ENCODE results near the gene ABHD10. TPM values are rescaled to one million over a fixed set of nuclear protein-coding genes. Genes with fewer than 3 reads are reported as not detected.

ABHD10 gene
- total RNA-seq, 6 experiments from 2014 or later, result 16.7 to 25.2 (median 20.8) TPM

GRCh38 chr3:111947231-111947630, 31.6 kb upstream of the ABHD10 start:
- intact Hi-C loops (cut with DNase I), result no loop called here
- ATAC-seq (no peak), DNase-seq (no peak)
- WGBS (ENCODE audit: insufficient coverage, low coverage, low lambda C conversion rate, missing lambda C conversion rate), result 70% methylated on average over 1 of the region's 1 CpG
- TF ChIP-seq, protein P1, sequence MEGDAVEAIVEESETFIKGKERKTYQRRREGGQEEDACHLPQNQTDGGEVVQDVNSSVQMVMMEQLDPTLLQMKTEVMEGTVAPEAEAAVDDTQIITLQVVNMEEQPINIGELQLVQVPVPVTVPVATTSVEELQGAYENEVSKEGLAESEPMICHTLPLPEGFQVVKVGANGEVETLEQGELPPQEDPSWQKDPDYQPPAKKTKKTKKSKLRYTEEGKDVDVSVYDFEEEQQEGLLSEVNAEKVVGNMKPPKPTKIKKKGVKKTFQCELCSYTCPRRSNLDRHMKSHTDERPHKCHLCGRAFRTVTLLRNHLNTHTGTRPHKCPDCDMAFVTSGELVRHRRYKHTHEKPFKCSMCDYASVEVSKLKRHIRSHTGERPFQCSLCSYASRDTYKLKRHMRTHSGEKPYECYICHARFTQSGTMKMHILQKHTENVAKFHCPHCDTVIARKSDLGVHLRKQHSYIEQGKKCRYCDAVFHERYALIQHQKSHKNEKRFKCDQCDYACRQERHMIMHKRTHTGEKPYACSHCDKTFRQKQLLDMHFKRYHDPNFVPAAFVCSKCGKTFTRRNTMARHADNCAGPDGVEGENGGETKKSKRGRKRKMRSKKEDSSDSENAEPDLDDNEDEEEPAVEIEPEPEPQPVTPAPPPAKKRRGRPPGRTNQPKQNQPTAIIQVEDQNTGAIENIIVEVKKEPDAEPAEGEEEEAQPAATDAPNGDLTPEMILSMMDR (IDR thresholded peaks at IDR 0.05), result no peak
- TF ChIP-seq POLR2A (IDR thresholded peaks at IDR 0.05), result no peak
- Histone ChIP-seq H3K4me1 (no peaks in the 10 kb centered on the region), H3K36me3 (peaks cover 0 to 26% (median 2%) of the 10 kb centered on the region in 4 donors), H3K4me3 (no peak overlapping the region), H3K9me3 (no peaks in the 10 kb centered on the region), H3K27me3 (no peaks in the 10 kb centered on the region), H3K27ac (no peak overlapping the region)

DNA sequence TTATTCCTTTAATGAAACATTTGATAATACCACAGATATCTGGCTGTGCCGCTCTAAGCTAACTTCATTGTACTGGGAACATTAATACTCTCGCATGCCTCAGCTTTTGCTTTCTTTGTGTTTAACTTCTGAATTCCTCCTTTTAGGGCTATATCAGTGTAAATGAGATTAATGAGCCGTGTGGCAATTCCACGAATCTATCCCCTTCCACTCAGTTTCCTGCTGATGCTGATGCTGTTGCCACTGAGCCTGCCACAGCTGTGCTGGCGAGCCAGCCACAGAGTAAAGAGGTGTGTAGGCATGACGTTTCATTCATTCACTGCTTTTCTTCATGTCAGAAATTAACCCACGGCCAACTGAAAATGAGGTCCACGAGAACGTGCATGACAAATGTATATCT, 30.0 kb upstream of the ABHD10 start:
- intact Hi-C loops (cut with DNase I), result no loop called here
- ATAC-seq (no peak), DNase-seq (no peak)
- Histone ChIP-seq H3K27ac (no peak overlapping the region), H3K4me3 (no peak overlapping the region), H3K4me1 (no peaks in the 10 kb centered on the region), H3K27me3 (no peaks in the 10 kb centered on the region), H3K9me3 (no peaks in the 10 kb centered on the region), H3K36me3 (peaks cover 0 to 26% (median 7%) of the 10 kb centered on the region in 4 donors)
- 87% methylated on average over 9 of the region's 9 CpGs for WGBS (ENCODE audit: insufficient coverage, low coverage, low lambda C conversion rate, missing lambda C conversion rate)
- TF ChIP-seq, protein P1 (IDR thresholded peaks at IDR 0.05), result no peak
- TF ChIP-seq POLR2A (IDR thresholded peaks at IDR 0.05), result no peak

DNA sequence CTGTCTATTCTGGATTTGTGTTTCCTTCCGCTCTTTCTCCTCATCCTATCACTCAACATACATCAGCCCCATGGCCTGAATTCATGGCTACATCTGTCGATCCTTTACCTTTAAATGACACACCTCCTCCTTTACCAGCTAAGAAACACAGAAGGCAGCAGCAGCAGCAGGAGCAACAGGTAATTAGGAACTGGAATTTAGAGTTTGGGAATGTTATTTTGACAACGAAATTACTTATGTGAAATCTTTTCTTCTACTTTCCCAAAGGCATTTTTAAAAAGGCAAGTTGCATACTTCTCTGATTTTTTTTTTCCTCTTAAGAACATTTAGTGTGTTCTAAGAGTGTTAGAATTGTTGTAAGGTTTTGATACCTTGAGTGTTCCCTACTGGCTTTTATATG, 29.1 kb upstream of the ABHD10 start:
- WGBS (ENCODE audit: insufficient coverage, low coverage, low lambda C conversion rate, missing lambda C conversion rate), result 92% methylated on average over 3 of the region's 3 CpGs
- no peak for TF ChIP-seq POLR2A (IDR thresholded peaks at IDR 0.05)
- TF ChIP-seq, protein P1 (IDR thresholded peaks at IDR 0.05), result no peak
- intact Hi-C loops (cut with DNase I), result no loop called here
- DNase-seq (no peak), ATAC-seq (no peak)
- H3K27ac ChIP-seq, result no peak overlapping the region
- H3K9me3 ChIP-seq, result no peaks in the 10 kb centered on the region
- no peak overlapping the region for H3K4me3 ChIP-seq
- H3K27me3 ChIP-seq, result no peaks in the 10 kb centered on the region
- peaks cover 0 to 29% (median 7%) of the 10 kb centered on the region in 4 donors for H3K36me3 ChIP-seq
- no peaks in the 10 kb centered on the region for H3K4me1 ChIP-seq

GRCh38 chr3:111951032-111951431, 27.8 kb upstream of the ABHD10 start:
- 79% methylated on average over 2 of the region's 2 CpGs for WGBS (ENCODE audit: insufficient coverage, low coverage, low lambda C conversion rate, missing lambda C conversion rate)
- Histone ChIP-seq H3K4me1 (no peaks in the 10 kb centered on the region), H3K27ac (no peak overlapping the region), H3K27me3 (no peaks in the 10 kb centered on the region), H3K9me3 (no peaks in the 10 kb centered on the region), H3K4me3 (no peak overlapping the region), H3K36me3 (peaks cover 0 to 23% (median 4%) of the 10 kb centered on the region in 4 donors)
- TF ChIP-seq, protein P1 (IDR thresholded peaks at IDR 0.05), result no peak
- TF ChIP-seq POLR2A (IDR thresholded peaks at IDR 0.05), result no peak
- DNase-seq (no peak), ATAC-seq (no peak)
- intact Hi-C loops (cut with DNase I), result no loop called here

GRCh38 chr3:111952086-111952485, 26.7 kb upstream of the ABHD10 start:
- Histone ChIP-seq H3K36me3 (peaks cover 0 to 23% (median 4%) of the 10 kb centered on the region in 4 donors), H3K9me3 (no peaks in the 10 kb centered on the region), H3K27ac (no peak overlapping the region), H3K27me3 (no peaks in the 10 kb centered on the region), H3K4me1 (no peaks in the 10 kb centered on the region), H3K4me3 (no peak overlapping the region)
- DNase-seq, result no peak
- TF ChIP-seq, protein P1 (IDR thresholded peaks at IDR 0.05), result no peak
- TF ChIP-seq POLR2A (IDR thresholded peaks at IDR 0.05), result no peak
- intact Hi-C loops (cut with DNase I), result no loop called here
- 97% methylated on average over 5 of the region's 5 CpGs for WGBS (ENCODE audit: insufficient coverage, low coverage, low lambda C conversion rate, missing lambda C conversion rate)
- ATAC-seq, result no peak

Data from right lobe of liver (tissue), 6 donors.